Stimulated activated CD8-positive, alpha-beta memory T cell treated with anti-CD3 and anti-CD28 coated beads, Interleukin-4, amount 100 ng/mL, for 48 hours (primary cell): ENCODE measurements around the gene RTP3.

Experiments used
- DNase-seq: peaks from one replicate; pipeline ENCODE4 v3.0.0-alpha.2; 2020

Gene RTP3

GRCh38 chr3:46469680-46470357 lies 28.0 kb upstream of the RTP3 start:
- no peak for DNase-seq

GRCh38 chr3:46470831-46471230 lies 26.9 kb upstream of the RTP3 start:
- DNase-seq, result no peak

- DNase-seq, result no peak
These were observed 26.3 kb upstream of the RTP3 start for GRCh38 chr3:46471371-46471914.

GRCh38 chr3:46472736-46473135 lies 25.0 kb upstream of the RTP3 start:
- DNase-seq, result no peak

GRCh38 chr3:46477145-46477544 lies 20.6 kb upstream of the RTP3 start:
- no peak for DNase-seq

GRCh38 chr3:46477756-46478155 lies 20.0 kb upstream of the RTP3 start:
- no peak for DNase-seq

GRCh38 chr3:46478341-46478740 lies 19.4 kb upstream of the RTP3 start:
- no peak for DNase-seq

- no peak for DNase-seq
These were observed 18.8 kb upstream of the RTP3 start for GRCh38 chr3:46479021-46479420.

GRCh38 chr3:46479696-46480095 lies 18.1 kb upstream of the RTP3 start:
- no peak for DNase-seq

GRCh38 chr3:46480491-46481195 lies 17.1 kb upstream of the RTP3 start:
- DNase-seq, result no peak

- no peak for DNase-seq
These were observed 16.1 kb upstream of the RTP3 start for GRCh38 chr3:46481636-46482035.

- no peak for DNase-seq
These were observed 15.0 kb upstream of the RTP3 start for GRCh38 chr3:46482632-46483350.

GRCh38 chr3:46483825-46484224 lies 14.0 kb upstream of the RTP3 start:
- no peak for DNase-seq

- no peak for DNase-seq
These were observed 13.4 kb upstream of the RTP3 start for GRCh38 chr3:46484388-46484787.

- DNase-seq, result no peak
These were observed 12.6 kb upstream of the RTP3 start for GRCh38 chr3:46484911-46485778.

- no peak for DNase-seq
These were observed 12.0 kb upstream of the RTP3 start for GRCh38 chr3:46485779-46486175.

GRCh38 chr3:46488735-46489361 lies 8.9 kb upstream of the RTP3 start:
- DNase-seq, result peak; percentile 96

GRCh38 chr3:46489381-46489780 lies 8.4 kb upstream of the RTP3 start:
- no peak for DNase-seq

- DNase-seq, result no peak
These were observed 7.9 kb upstream of the RTP3 start for GRCh38 chr3:46489875-46490274.

GRCh38 chr3:46490338-46491084 lies 7.3 kb upstream of the RTP3 start:
- DNase-seq, result no peak
